GM23338 (cell line): ENCODE measurements around the gene CNTNAP2.

ENCODE experiments used
- CTCF ChIP-seq, 2 experiments: fragments of 200-600 bp in 1 of 2; sonication (generic) in 1 of 2; conservative IDR thresholded peaks; 2 replicates each; pipeline versions ENCODE4 v1.5.1 to v1.6.1; 2016 to 2017; ENCODE audit warnings: antibody characterized with exemption in 2 of 2, low read depth in 2 of 2, mild to moderate bottlenecking in 2 of 2, moderate library complexity in 1 of 2
- EZH2 ChIP-seq: fragments of 200-600 bp; sonication (generic); IDR thresholded peaks from one replicate; pipeline ENCODE4 v1.8.0; 2017; ENCODE audit warnings: antibody characterized with exemption, mild to moderate bottlenecking, low read depth; ENCODE audit not compliant: unreplicated experiment
- JUNB ChIP-seq: IDR thresholded peaks from one replicate; pipeline ENCODE4 v1.6.1; 2016; ENCODE audit warnings: antibody characterized with exemption; ENCODE audit not compliant: unreplicated experiment

GRCh38 chr7:146129997-146130396 lies 13.4 kb downstream of the CNTNAP2 start:
- TF ChIP-seq EZH2 (no peak), CTCF (conservative IDR thresholded peaks at IDR 0.05; ENCODE audit: low read depth in 2 of 2) (no peak), JUNB (no peak)
